ENCODE data around the gene ACSL3.

- TF ChIP-seq CTCF (IDR thresholded peaks at IDR 0.05) (no peak), REST (IDR thresholded peaks at IDR 0.05; ENCODE audit: insufficient read depth in 1 of 2, low read depth in 2 of 2, low read length in 1 of 2) (no peak), POLR2AphosphoS5 (IDR thresholded peaks at IDR 0.05; ENCODE audit: low read depth, low read length) (no peak), SIN3A (IDR thresholded peaks at IDR 0.05; ENCODE audit: borderline replicate concordance, insufficient read depth, low read depth, low read length) (no peak), TCF7L2 (IDR thresholded peaks at IDR 0.05; ENCODE audit: low read depth, low read length) (no peak)
Measured at GRCh38 chr2:222813177-222813843, 47.5 kb upstream of the ACSL3 start.

All from Panc1 (cell line).